K562 (cell line): Measurements from ENCODE around the gene DAGLA. TPM values are rescaled to one million over a fixed set of nuclear protein-coding genes. Genes with fewer than 3 reads are reported as not detected.
A peak's percentile ranks its signal among the peaks of the same experiment; 100 is the strongest.

Experiments
- ARHGAP35 ChIP-seq: fragments of 450-650 bp; IDR thresholded peaks from 2 replicates; pipeline ENCODE4 v1.6.1; 2018; ENCODE audit not compliant: partially characterized antibody
- CBFA2T2 ChIP-seq: fragments of 450-650 bp; conservative IDR thresholded peaks from 2 replicates; pipeline ENCODE4 v1.6.1; 2017; ENCODE audit warnings: mild to moderate bottlenecking
- EP400 ChIP-seq: fragments of 450-650 bp; IDR thresholded peaks from 2 replicates; pipeline ENCODE4 v1.6.1; 2017; ENCODE audit warnings: antibody characterized with exemption, mild to moderate bottlenecking, moderate library complexity
- FOSL1 ChIP-seq: fragments of 200-800 bp; sonication (Bioruptor generic); conservative IDR thresholded peaks from 2 replicates; pipeline ENCODE4 v1.6.1; 2016; ENCODE audit warnings: missing genetic modification characterization, missing compliant biosample characterization
- GABPB1 ChIP-seq: sonication (generic); formaldehyde crosslinking; IDR thresholded peaks from 2 replicates; pipeline ENCODE4 v1.8.0; 2022; ENCODE audit warnings: mild to moderate bottlenecking, missing genetic modification reagents
- GTF2E2 ChIP-seq: fragments of 200-800 bp; sonication (Bioruptor generic); IDR thresholded peaks from 2 replicates; pipeline ENCODE4 v1.6.1; 2016; ENCODE audit warnings: missing genetic modification characterization, missing compliant biosample characterization
- MEIS2 ChIP-seq: fragments of 450-650 bp; IDR thresholded peaks from 2 replicates; pipeline ENCODE4 v1.6.1; 2014; ENCODE audit warnings: mild to moderate bottlenecking; ENCODE audit not compliant: partially characterized antibody
- NCOA1 ChIP-seq: fragments of 450-650 bp; IDR thresholded peaks from 2 replicates; pipeline ENCODE4 v1.6.1; 2016; ENCODE audit warnings: low read depth
- RUNX1 ChIP-seq: sonication (generic); IDR thresholded peaks from 2 replicates; pipeline ENCODE4 v1.6.1; 2016; ENCODE audit warnings: antibody characterized with exemption, low read depth
- SMARCE1 ChIP-seq: fragments of 450-650 bp; IDR thresholded peaks from 2 replicates; pipeline ENCODE4 v1.7.1; 2016; ENCODE audit warnings: mild to moderate bottlenecking
- TAF1 ChIP-seq: IDR thresholded peaks from 2 replicates; pipeline ENCODE4 v1.6.1; 2011; ENCODE audit warnings: mild to moderate bottlenecking, low read length, moderate library complexity; ENCODE audit not compliant: insufficient read depth, control insufficient read depth, severe bottlenecking; ENCODE audit errors: extremely low read depth
- TAF9B ChIP-seq: fragments of 450-650 bp; IDR thresholded peaks from 2 replicates; pipeline ENCODE4 v1.6.1; 2018; ENCODE audit warnings: mild to moderate bottlenecking; ENCODE audit not compliant: partially characterized antibody
- TGIF2 ChIP-seq: sonication (generic); formaldehyde crosslinking; IDR thresholded peaks from 2 replicates; pipeline ENCODE4 v1.8.1; 2022; ENCODE audit warnings: mild to moderate bottlenecking, missing genetic modification reagents, moderate library complexity
- U2AF1 ChIP-seq: fragments of 200-400 bp; formaldehyde crosslinking; optimal IDR thresholded peaks from 2 replicates; pipeline ENCODE3; 2017; ENCODE audit warnings: mild to moderate bottlenecking, low read depth, low read length, moderate library complexity
- WHSC1 ChIP-seq: IDR thresholded peaks from one replicate; pipeline ENCODE4 v1.6.1; 2012; ENCODE audit warnings: low read length, control low read depth, inconsistent platforms
- YBX1 ChIP-seq: fragments of 450-650 bp; IDR thresholded peaks from 2 replicates; pipeline ENCODE4 v1.7.1; 2016; ENCODE audit warnings: mild to moderate bottlenecking
- ZFP1 ChIP-seq: fragments of 450-650 bp; formaldehyde crosslinking; IDR thresholded peaks from 2 replicates; pipeline ENCODE4 v1.4.0; 2020; ENCODE audit warnings: mild to moderate bottlenecking, mixed read lengths
- ZNF134 ChIP-seq: fragments of 250-450 bp; sonication (Bioruptor Pico); conservative IDR thresholded peaks from 2 replicates; pipeline ENCODE4 v1.4.0; 2020
- ZNF668 ChIP-seq: fragments of 250-450 bp; sonication (Bioruptor Pico); IDR thresholded peaks from 2 replicates; pipeline ENCODE4 v1.8.0; 2022; ENCODE audit warnings: mild to moderate bottlenecking, inconsistent platforms
- polyA plus RNA-seq, 8 experiments: library from polyadenylated mRNA; depleted of rRNA in 4 of 8; stranded (reverse) in 5 of 8; unstranded in 3 of 8; fragments of >200 nt; fragmentation: Nextera tagmentation in 2 of 8; fragmentation: Illumina TruSeq in 1 of 8; extraction: Ambion mirVana in 2 of 8; extraction: Trizol in 1 of 8; gene quantifications; 2 replicates each; pipeline versions ENCODE4 v1.2.1 to v1.2.3, GENCODE V29; 2011 to 2014; ENCODE audit warnings: inconsistent platforms in 1 of 8, missing spikeins in 1 of 8
- total RNA-seq, 7 experiments: library from RNA; depleted of rRNA in 6 of 7; stranded (reverse); fragments of >200 nt in 6 of 7; fragmentation: Illumina TruSeq in 2 of 7; extraction: Trizol in 2 of 7; gene quantifications; 2 replicates each; pipeline versions ENCODE4 v1.2.1 to v1.2.3, GENCODE V29; 2011 to 2021; ENCODE audit warnings: low replicate concordance in 1 of 7
- TF ChIP-seq, protein P1 (sequence below): fragments of 450-650 bp; formaldehyde crosslinking; IDR thresholded peaks from 2 replicates; pipeline ENCODE4 v1.4.0; 2022; ENCODE audit warnings: missing genetic modification characterization
- TF ChIP-seq, protein P2 (sequence below): fragments of 450-650 bp; formaldehyde crosslinking; IDR thresholded peaks from 2 replicates; pipeline ENCODE4 v1.4.0; 2020; ENCODE audit warnings: mild to moderate bottlenecking, moderate library complexity
- TF ChIP-seq, protein P3 (sequence below): sonication (generic); formaldehyde crosslinking; IDR thresholded peaks from 2 replicates; pipeline ENCODE4 v1.8.0; 2022; ENCODE audit warnings: mild to moderate bottlenecking, missing genetic modification reagents

DAGLA gene
- total and polyA plus RNA-seq, 9 of the 15 experiments (the other 6 are each of a cell fraction or from before 2014, with no cell fraction given), result 0.03 to 0.16 (median 0.04) TPM; not detected in 4

DNA sequence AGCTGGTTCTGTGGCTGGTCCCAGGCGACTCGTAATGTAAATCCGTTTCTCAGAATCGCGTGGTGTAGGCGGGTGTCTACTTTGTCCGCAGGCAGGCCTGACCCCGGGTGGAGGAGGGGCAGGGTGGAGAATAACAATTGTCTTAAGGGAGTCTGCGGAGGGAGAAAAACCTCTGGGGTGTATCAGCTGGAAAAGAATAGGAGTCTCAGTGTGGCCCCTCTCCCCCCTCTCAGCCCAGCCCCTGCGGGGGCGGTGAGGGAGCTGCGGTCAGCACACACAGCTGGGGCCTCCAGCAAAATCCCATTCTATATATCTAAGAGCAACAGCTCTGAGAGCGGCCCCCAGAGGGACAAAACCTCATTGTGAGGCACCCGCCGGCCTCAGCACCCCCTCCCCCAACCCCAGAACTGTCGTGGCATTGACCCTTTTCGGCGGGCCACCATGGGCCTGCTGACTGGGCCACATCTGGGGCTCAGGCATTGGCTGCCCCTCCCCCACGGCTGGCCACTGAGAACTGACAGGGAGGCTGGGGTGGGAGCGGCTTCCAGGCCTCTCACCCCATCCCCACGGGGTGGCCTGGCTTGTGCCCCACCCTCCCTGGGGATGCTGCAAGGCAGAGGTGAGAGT lies 69.5 kb downstream of the DAGLA start (continued):
- TF ChIP-seq, protein P1, sequence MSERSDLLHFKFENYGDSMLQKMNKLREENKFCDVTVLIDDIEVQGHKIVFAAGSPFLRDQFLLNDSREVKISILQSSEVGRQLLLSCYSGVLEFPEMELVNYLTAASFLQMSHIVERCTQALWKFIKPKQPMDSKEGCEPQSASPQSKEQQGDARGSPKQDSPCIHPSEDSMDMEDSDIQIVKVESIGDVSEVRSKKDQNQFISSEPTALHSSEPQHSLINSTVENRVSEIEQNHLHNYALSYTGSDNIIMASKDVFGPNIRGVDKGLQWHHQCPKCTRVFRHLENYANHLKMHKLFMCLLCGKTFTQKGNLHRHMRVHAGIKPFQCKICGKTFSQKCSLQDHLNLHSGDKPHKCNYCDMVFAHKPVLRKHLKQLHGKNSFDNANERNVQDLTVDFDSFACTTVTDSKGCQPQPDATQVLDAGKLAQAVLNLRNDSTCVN, result no peak
- TF ChIP-seq WHSC1 (no peak), EP400 (no peak), YBX1 (no peak), TAF9B (no peak), MEIS2 (no peak), CBFA2T2 (peak; percentile 76), U2AF1 (no peak), SMARCE1 (peak; percentile 81), RUNX1 (0 out of 2 replicates have a peak, but pooled peaks have one; percentile 52), GABPB1 (CRISPR knock-in tag) (no peak), ARHGAP35 (no peak), TAF1 (peak; percentile 36), ZNF668 (CRISPR knock-in tag) (no peak), NCOA1 (0 out of 2 replicates have a peak, but pooled peaks have one; percentile 40), ZNF134 (CRISPR knock-in tag) (no peak), ZFP1 (CRISPR knock-in tag) (no peak), GTF2E2 (tag) (no peak), FOSL1 (tag) (no peak), TGIF2 (no peak)
- TF ChIP-seq, protein P2, sequence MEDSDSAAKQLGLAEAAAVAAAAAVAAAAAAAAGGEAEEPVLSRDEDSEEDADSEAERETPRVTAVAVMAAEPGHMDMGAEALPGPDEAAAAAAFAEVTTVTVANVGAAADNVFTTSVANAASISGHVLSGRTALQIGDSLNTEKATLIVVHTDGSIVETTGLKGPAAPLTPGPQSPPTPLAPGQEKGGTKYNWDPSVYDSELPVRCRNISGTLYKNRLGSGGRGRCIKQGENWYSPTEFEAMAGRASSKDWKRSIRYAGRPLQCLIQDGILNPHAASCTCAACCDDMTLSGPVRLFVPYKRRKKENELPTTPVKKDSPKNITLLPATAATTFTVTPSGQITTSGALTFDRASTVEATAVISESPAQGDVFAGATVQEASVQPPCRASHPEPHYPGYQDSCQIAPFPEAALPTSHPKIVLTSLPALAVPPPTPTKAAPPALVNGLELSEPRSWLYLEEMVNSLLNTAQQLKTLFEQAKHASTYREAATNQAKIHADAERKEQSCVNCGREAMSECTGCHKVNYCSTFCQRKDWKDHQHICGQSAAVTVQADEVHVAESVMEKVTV (CRISPR knock-in tag), result no peak
- TF ChIP-seq, protein P3, sequence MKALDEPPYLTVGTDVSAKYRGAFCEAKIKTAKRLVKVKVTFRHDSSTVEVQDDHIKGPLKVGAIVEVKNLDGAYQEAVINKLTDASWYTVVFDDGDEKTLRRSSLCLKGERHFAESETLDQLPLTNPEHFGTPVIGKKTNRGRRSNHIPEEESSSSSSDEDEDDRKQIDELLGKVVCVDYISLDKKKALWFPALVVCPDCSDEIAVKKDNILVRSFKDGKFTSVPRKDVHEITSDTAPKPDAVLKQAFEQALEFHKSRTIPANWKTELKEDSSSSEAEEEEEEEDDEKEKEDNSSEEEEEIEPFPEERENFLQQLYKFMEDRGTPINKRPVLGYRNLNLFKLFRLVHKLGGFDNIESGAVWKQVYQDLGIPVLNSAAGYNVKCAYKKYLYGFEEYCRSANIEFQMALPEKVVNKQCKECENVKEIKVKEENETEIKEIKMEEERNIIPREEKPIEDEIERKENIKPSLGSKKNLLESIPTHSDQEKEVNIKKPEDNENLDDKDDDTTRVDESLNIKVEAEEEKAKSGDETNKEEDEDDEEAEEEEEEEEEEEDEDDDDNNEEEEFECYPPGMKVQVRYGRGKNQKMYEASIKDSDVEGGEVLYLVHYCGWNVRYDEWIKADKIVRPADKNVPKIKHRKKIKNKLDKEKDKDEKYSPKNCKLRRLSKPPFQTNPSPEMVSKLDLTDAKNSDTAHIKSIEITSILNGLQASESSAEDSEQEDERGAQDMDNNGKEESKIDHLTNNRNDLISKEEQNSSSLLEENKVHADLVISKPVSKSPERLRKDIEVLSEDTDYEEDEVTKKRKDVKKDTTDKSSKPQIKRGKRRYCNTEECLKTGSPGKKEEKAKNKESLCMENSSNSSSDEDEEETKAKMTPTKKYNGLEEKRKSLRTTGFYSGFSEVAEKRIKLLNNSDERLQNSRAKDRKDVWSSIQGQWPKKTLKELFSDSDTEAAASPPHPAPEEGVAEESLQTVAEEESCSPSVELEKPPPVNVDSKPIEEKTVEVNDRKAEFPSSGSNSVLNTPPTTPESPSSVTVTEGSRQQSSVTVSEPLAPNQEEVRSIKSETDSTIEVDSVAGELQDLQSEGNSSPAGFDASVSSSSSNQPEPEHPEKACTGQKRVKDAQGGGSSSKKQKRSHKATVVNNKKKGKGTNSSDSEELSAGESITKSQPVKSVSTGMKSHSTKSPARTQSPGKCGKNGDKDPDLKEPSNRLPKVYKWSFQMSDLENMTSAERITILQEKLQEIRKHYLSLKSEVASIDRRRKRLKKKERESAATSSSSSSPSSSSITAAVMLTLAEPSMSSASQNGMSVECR (CRISPR knock-in tag), result no peak
